NOMO-1 (cell line): ENCODE results near the gene KCND1.
A peak's percentile ranks its signal among the peaks of the same experiment; 100 is the strongest.

Source experiments
- DNase-seq, 2 experiments: peaks; one replicate each; lab custom pipeline; 2025; ENCODE audit not compliant: unreplicated experiment in 2 of 2; lab: John Stamatoyannopoulos, UW

The KCND1 gene

GRCh38 chrX:48975541-48975940, 3.9 kb upstream of the KCND1 start:
- DNase-seq: no peak

GRCh38 chrX:48975041-48975440, 3.4 kb upstream of the KCND1 start:
- DNase-seq: no peak

GRCh38 chrX:48974574-48974973, 2.9 kb upstream of the KCND1 start:
- no peak for DNase-seq

DNA sequence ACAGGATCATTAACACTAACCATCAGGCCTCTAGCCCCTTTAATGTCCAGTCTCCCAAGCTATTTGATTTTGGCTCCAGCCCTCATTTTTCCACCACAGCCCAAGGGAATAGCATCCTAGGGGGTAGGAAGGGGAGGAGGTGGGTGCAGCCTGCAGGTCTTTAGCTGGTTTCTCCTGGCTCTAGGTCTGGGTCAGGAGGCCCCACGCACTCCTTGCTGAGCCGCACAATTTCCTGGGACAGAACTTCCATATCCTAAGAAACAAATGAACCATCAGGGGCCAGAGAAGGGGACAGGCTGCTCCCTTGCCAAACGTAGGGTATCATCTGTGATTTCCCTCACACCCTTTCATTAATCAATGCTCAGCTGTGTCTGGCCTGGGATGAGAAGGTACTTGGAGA, 2.4 kb upstream of the KCND1 start:
- DNase-seq: no peak

- peak; percentile 10 for DNase-seq
Measured at GRCh38 chrX:48972220-48973164, 848 bp upstream of the KCND1 start.

DNA sequence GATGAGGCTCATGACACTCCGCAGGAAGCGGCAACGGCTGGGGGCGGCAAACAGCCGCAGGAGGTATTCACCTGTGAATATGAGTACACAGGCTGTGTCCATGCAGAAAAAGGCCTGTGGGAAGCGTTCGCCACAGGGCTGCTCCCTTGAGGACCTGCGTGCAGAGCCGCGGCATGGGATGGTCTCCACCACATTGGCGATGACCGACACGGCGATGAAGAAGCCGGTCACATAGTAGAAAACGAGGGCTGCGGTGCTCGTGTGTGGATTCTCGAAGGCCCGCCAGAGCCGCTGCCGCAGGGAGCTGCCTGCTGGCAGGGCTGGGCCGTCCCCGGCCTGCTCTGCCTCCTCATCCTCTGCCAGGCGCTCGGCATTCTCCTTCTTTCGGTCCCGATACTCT, 2.2 kb downstream of the KCND1 start:
- no peak for DNase-seq

- no peak for DNase-seq
Measured at GRCh38 chrX:48968377-48968776, 3.3 kb downstream of the KCND1 start.

DNA sequence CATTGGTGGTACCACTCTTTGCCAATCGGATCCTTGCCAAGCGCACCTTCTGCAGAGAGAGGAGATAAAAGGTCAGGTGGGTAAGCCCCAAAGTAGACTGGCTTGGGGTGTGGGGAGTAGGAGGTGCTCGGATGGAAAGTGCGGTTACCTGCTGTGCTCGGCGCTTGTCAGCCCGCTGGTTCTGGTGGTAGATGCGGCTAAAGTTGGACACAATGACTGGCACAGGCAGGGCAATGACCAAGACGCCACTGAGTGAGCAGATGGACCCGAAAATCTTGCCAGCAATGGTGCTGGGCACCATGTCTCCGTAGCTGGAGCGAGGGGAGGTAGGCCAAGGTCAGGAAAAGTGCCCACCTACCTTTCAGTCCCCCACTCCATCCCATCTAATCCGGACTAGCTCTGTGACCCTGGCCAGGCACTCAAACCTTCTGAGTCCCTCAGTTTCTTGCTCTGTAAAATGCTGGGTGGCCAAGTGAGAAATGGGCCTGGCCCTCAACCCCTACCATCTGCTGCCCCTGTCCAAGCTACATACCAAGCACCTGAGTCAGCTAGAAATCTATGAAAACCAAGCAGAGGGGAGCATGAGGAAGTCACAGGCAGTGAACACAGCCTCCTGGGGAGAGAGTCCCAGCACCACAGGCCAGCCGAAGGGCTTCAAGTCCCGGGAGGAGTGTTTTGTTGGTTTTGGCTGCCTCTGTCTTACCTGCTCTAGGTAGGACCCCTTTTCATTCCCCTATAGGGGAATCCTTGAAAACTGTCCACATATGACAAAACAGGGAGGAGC, 4.7 kb downstream of the KCND1 start:
- DNase-seq: no peak

- DNase-seq: no peak
Measured at GRCh38 chrX:48965959-48966358, 5.7 kb downstream of the KCND1 start.

GRCh38 chrX:48961585-48962091, 10.0 kb downstream of the KCND1 start:
- DNase-seq: no peak

DNA sequence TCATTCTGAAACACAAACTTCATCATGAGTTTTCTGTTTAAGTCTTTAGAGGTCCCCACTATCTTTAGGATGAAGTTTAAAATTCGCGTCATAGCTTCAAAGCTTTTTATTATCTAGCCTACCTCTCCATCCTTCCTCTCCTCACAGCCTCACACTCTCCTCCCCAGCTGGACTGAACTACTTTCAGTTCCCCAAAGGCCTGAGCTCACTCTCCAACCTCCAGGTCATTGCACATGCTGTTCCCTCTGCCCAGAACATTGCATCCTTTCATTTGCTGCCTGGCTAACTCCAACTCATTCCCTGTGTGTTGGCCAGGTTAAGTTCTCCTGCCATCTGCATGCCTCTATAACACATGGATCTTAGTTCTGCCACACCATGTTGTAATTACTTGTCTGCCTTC, 11.4 kb downstream of the KCND1 start:
- peak; percentile 19 to 27 for DNase-seq

DNA sequence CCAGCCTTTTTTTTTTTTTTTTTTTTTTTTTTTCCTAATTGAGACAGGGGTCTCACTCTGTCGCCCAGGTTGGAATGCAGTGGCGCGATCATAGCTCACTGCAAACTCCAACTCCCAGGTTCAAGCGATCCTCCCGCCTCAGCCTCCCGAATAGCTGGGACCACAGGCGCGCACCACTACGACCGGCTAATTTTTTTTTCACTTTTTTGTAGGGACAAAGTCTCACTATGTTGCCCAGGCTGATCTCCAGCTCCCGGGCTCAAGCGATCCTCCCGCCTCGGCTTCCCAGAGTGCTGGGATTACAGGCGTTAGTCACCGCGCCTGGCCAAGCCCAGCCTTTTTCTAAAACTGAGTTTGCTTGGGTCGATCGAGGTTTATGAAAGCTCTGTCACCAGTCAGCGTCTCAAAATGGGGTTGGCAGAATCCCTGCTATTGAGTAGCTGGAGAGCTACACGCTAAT, 13.0 kb downstream of the KCND1 start:
- no peak for DNase-seq

DNA sequence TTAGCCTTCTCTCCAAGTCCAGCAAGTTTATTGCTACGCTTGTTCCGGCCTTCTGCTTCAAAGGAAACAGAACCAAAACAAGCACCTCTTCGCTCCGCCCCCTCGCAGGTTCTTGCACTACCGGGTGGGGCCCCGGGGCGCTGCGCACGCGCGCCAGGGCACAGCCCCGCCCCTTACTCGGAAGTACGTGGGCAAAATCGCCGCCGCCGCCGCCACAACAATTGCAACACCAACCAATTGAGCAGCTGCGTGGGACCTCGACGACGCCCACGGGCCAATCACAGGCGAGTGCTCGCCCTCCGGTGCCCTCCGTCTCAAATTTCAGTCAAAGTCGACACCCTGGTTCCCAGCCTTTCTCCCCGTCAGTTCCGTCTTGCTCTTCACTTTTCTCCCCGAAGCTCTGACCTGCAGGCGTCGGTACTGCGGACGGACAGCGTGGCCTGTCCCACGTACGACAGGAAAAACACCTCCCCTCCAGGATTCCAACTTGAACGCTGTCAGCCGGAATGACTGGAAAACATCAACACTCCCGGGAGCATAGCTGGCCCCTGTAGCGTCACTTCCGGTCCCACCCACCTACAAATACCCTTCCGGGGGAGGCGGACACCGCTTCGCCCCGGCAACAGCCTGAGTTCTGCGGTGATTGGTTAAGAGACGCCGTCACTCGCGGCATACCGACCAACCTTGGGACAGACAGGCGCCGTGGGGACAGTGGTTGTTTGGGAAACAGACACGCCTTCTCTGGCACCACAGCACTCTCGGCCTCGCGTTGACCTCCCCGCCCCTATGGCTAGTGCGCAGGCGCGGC, 13.6 kb downstream of the KCND1 start:
- DNase-seq: peak; percentile 90 to 91

- DNase-seq: peak; percentile 39 to 56
Measured at GRCh38 chrX:48957477-48957826, 14.2 kb downstream of the KCND1 start, which contains the start of gene OTUD5. Gene OTUD5, minus strand, starts transcription at chrX:48957607. Its CDS starts 37 bp downstream, at chrX:48957570.

- no peak for DNase-seq
Measured at GRCh38 chrX:48956728-48957414, 14.8 kb downstream of the KCND1 start.

GRCh38 chrX:48948589-48948988, 23.1 kb downstream of the KCND1 start:
- DNase-seq: no peak

GRCh38 chrX:48945517-48946348, 25.9 kb downstream of the KCND1 start:
- DNase-seq: peak in 1 of 2 experiments; percentile 14

GRCh38 chrX:48942895-48943294, 28.7 kb downstream of the KCND1 start:
- DNase-seq: no peak

DNA sequence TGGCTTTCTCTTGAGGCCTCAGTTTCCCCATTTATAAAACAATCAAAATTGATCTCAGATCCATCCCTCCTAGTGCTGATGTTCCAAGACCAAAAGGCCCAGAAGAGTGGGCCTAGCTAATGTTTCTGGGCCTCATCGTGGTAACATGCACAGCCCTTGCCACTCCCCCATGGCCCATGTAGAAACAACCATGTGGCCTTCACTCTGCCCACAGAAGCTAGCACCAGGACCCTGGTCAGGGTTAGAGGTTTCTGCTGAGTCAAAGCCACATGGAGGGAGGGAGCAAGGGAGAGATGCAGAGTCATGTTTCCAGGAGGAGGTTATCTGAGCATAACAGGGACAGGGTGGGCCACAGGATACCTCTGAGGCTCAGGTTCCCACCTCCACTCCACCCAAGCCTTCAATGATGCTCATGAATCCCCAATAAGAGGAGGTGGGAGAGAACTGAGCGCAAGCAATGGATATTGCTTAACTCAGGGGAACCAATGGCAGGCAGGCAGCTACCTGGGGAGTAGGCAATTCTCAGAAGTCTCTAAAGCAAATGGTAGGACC, 31.2 kb downstream of the KCND1 start:
- no peak for DNase-seq
